Neural cell (in vitro differentiated cells): ENCODE measurements around the gene CDK4.

Source experiments
- CTCF ChIP-seq: fragments of 450-650 bp; IDR thresholded peaks from 2 replicates; pipeline ENCODE4 v1.5.1; 2014; ENCODE audit warnings: antibody characterized with exemption, mild to moderate bottlenecking, moderate library complexity; ENCODE audit not compliant: poor library complexity, severe bottlenecking
- EP300 ChIP-seq: fragments of 450-650 bp; conservative IDR thresholded peaks from 2 replicates; pipeline ENCODE4 v1.6.1; 2014; ENCODE audit warnings: antibody characterized with exemption, mild to moderate bottlenecking, moderate library complexity; ENCODE audit not compliant: poor library complexity, severe bottlenecking
- EZH2 ChIP-seq: fragments of 200-600, 300-800 bp; shearing (Covaris generic), sonication (generic); IDR thresholded peaks from 2 replicates; pipeline ENCODE4 v1.6.1; 2014; ENCODE audit warnings: antibody characterized with exemption, low read length, borderline replicate concordance, mild to moderate bottlenecking; ENCODE audit not compliant: insufficient read depth, poor library complexity, severe bottlenecking
- MXI1 ChIP-seq: fragments of 450-650 bp; conservative IDR thresholded peaks from 2 replicates; pipeline ENCODE4 v1.6.1; 2014; ENCODE audit warnings: antibody characterized with exemption, mild to moderate bottlenecking; ENCODE audit not compliant: poor library complexity, severe bottlenecking
- POLR2AphosphoS5 ChIP-seq: IDR thresholded peaks from 2 replicates; pipeline ENCODE4 v1.6.1; 2012
- RAD21 ChIP-seq: fragments of 450-650 bp; conservative IDR thresholded peaks from 2 replicates; pipeline ENCODE4 v1.6.1; 2014; ENCODE audit warnings: antibody characterized with exemption, mild to moderate bottlenecking, moderate library complexity
- REST ChIP-seq: IDR thresholded peaks from 2 replicates; pipeline ENCODE4 v1.6.1; 2012; ENCODE audit warnings: borderline replicate concordance
- TAF1 ChIP-seq: IDR thresholded peaks from 2 replicates; pipeline ENCODE4 v1.6.1; 2012; ENCODE audit warnings: low read depth

GRCh38 chr12:57741413-57741789, 10.7 kb downstream of the CDK4 start:
- no peak for TF ChIP-seq RAD21
- no peak for TF ChIP-seq CTCF
- TF ChIP-seq TAF1: no peak
- no peak for TF ChIP-seq POLR2AphosphoS5
- TF ChIP-seq EZH2: no peak
- peak; percentile 4 for TF ChIP-seq EP300
- no peak for TF ChIP-seq MXI1
- TF ChIP-seq REST: no peak
